Neural cell (in vitro differentiated cells): ENCODE results near the gene DCAF6. TPM values are rescaled to one million over a fixed set of nuclear protein-coding genes. Genes with fewer than 3 reads are reported as not detected.

Experiments used
- H2AFZ ChIP-seq: fragments of 200-600, 300-800 bp; sonication (generic), shearing (Covaris generic); 2 replicates; pipeline ENCODE4 v1.6.0; 2014; ENCODE audit warnings: low read depth, mild to moderate bottlenecking, antibody characterized with exemption, low read length, moderate library complexity
- H3F3A ChIP-seq: fragments of 200-600 bp; shearing (Covaris generic); 2 replicates; pipeline ENCODE4 v1.6.1; 2016; ENCODE audit warnings: mild to moderate bottlenecking, moderate library complexity, mixed read lengths, antibody characterized with exemption, low read length; ENCODE audit not compliant: insufficient read depth, poor library complexity, severe bottlenecking
- H3K27ac ChIP-seq: fragments of 200-600, 300-800 bp; sonication (generic), shearing (Covaris generic); 2 replicates; pipeline ENCODE4 v1.5.1; 2014; ENCODE audit warnings: mild to moderate bottlenecking, low read length, moderate library complexity
- H3K27me3 ChIP-seq: fragments of 300-800, 200-600 bp; sonication (generic), shearing (Covaris generic); 2 replicates; pipeline ENCODE4 v1.6.0; 2014; ENCODE audit warnings: mild to moderate bottlenecking, low read depth, low read length, moderate library complexity; ENCODE audit not compliant: insufficient read depth
- H3K36me3 ChIP-seq: fragments of 300-800, 200-600 bp; sonication (generic), shearing (Covaris generic); 2 replicates; pipeline ENCODE4 v1.5.1; 2014; ENCODE audit warnings: mild to moderate bottlenecking, antibody characterized with exemption, low read length, moderate library complexity; ENCODE audit not compliant: insufficient read depth
- H3K4me2 ChIP-seq: fragments of 300-800, 200-600 bp; sonication (generic), shearing (Covaris generic); 2 replicates; pipeline ENCODE4 v1.6.0; 2014; ENCODE audit warnings: mild to moderate bottlenecking, low read length
- H3K4me3 ChIP-seq: fragments of 300-800, 200-600 bp; sonication (generic), shearing (Covaris generic); 2 replicates; pipeline ENCODE4 v1.5.1; 2014; ENCODE audit warnings: mild to moderate bottlenecking, low read length, moderate library complexity
- H3K79me2 ChIP-seq: fragments of 200-600 bp; shearing (Covaris generic); replicated peaks from 2 replicates; pipeline ENCODE4 v1.6.0; 2014; ENCODE audit warnings: mild to moderate bottlenecking, low read length, moderate library complexity; ENCODE audit not compliant: insufficient read depth
- H3K9ac ChIP-seq: fragments of 300-800, 200-600 bp; sonication (generic), shearing (Covaris generic); 2 replicates; pipeline ENCODE4 v1.6.1; 2016; ENCODE audit warnings: mild to moderate bottlenecking, low read length, mixed read lengths
- H3K9me2 ChIP-seq: fragments of 200-600 bp; shearing (Covaris generic); 2 replicates; pipeline ENCODE4 v1.6.1; 2016; ENCODE audit warnings: mild to moderate bottlenecking, low read length, mixed read lengths; ENCODE audit not compliant: insufficient read depth
- H3K9me3 ChIP-seq: fragments of 200-600, 300-800 bp; sonication (generic), shearing (Covaris generic); 2 replicates; pipeline ENCODE4 v1.6.1; 2016; ENCODE audit warnings: mild to moderate bottlenecking, mixed run types, low read length, moderate library complexity, mixed read lengths
- H4K20me1 ChIP-seq: fragments of 200-600 bp; shearing (Covaris generic); 2 replicates; pipeline ENCODE4 v1.6.1; 2016; ENCODE audit warnings: mild to moderate bottlenecking, mixed run types; ENCODE audit not compliant: insufficient read depth
- EP300 ChIP-seq: fragments of 450-650 bp; conservative IDR thresholded peaks from 2 replicates; pipeline ENCODE4 v1.6.1; 2014; ENCODE audit warnings: antibody characterized with exemption, mild to moderate bottlenecking, moderate library complexity; ENCODE audit not compliant: poor library complexity, severe bottlenecking
- EZH2 ChIP-seq: fragments of 200-600, 300-800 bp; shearing (Covaris generic), sonication (generic); IDR thresholded peaks from 2 replicates; pipeline ENCODE4 v1.6.1; 2014; ENCODE audit warnings: antibody characterized with exemption, low read length, borderline replicate concordance, mild to moderate bottlenecking; ENCODE audit not compliant: insufficient read depth, poor library complexity, severe bottlenecking
- MXI1 ChIP-seq: fragments of 450-650 bp; conservative IDR thresholded peaks from 2 replicates; pipeline ENCODE4 v1.6.1; 2014; ENCODE audit warnings: antibody characterized with exemption, mild to moderate bottlenecking; ENCODE audit not compliant: poor library complexity, severe bottlenecking
- POLR2AphosphoS5 ChIP-seq: IDR thresholded peaks from 2 replicates; pipeline ENCODE4 v1.6.1; 2012
- RAD21 ChIP-seq: fragments of 450-650 bp; conservative IDR thresholded peaks from 2 replicates; pipeline ENCODE4 v1.6.1; 2014; ENCODE audit warnings: antibody characterized with exemption, mild to moderate bottlenecking, moderate library complexity
- SMC3 ChIP-seq: fragments of 450-650 bp; conservative IDR thresholded peaks from 2 replicates; pipeline ENCODE4 v1.6.1; 2014; ENCODE audit warnings: antibody characterized with exemption, mild to moderate bottlenecking, moderate library complexity; ENCODE audit not compliant: poor library complexity
- TAF1 ChIP-seq: IDR thresholded peaks from 2 replicates; pipeline ENCODE4 v1.6.1; 2012; ENCODE audit warnings: low read depth
- polyA plus RNA-seq: library from polyadenylated mRNA; depleted of rRNA; stranded (reverse); fragments of >200 nt; gene quantifications from 2 replicates; pipeline ENCODE4 v1.2.3, GENCODE V29; 2014
- TF ChIP-seq, protein P1 (sequence below): IDR thresholded peaks from 2 replicates; pipeline ENCODE4 v1.6.1; 2012; ENCODE audit warnings: borderline replicate concordance
- TF ChIP-seq, protein P2 (sequence below): fragments of 450-650 bp; IDR thresholded peaks from 2 replicates; pipeline ENCODE4 v1.5.1; 2014; ENCODE audit warnings: antibody characterized with exemption, mild to moderate bottlenecking, moderate library complexity; ENCODE audit not compliant: poor library complexity, severe bottlenecking

DCAF6 gene
- polyA plus RNA-seq, 1 donor from 2014 or later, result 44.8 TPM

DNA sequence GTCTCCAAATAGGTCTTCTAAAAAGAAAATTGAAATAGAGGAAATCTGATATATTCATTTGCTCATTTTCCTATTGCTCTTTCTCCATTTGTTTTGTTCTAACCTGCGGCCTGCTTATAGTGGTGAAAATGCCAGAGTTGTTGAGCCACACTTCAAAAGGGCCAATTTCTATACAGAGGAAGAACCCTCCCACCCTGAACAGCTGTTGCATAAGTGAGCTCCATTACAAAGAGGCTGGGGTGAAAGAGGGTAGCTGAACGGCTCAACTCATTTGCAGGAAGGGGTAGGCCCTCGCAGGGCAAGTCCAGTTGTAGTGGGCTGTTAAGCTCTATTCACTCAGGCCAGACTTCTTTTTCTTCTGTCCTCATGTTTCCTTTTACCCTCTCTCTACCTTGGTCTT is 31.3 kb upstream of the DCAF6 start:
- TF ChIP-seq, protein P1, sequence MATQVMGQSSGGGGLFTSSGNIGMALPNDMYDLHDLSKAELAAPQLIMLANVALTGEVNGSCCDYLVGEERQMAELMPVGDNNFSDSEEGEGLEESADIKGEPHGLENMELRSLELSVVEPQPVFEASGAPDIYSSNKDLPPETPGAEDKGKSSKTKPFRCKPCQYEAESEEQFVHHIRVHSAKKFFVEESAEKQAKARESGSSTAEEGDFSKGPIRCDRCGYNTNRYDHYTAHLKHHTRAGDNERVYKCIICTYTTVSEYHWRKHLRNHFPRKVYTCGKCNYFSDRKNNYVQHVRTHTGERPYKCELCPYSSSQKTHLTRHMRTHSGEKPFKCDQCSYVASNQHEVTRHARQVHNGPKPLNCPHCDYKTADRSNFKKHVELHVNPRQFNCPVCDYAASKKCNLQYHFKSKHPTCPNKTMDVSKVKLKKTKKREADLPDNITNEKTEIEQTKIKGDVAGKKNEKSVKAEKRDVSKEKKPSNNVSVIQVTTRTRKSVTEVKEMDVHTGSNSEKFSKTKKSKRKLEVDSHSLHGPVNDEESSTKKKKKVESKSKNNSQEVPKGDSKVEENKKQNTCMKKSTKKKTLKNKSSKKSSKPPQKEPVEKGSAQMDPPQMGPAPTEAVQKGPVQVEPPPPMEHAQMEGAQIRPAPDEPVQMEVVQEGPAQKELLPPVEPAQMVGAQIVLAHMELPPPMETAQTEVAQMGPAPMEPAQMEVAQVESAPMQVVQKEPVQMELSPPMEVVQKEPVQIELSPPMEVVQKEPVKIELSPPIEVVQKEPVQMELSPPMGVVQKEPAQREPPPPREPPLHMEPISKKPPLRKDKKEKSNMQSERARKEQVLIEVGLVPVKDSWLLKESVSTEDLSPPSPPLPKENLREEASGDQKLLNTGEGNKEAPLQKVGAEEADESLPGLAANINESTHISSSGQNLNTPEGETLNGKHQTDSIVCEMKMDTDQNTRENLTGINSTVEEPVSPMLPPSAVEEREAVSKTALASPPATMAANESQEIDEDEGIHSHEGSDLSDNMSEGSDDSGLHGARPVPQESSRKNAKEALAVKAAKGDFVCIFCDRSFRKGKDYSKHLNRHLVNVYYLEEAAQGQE, result no peak
- TF ChIP-seq, protein P2, sequence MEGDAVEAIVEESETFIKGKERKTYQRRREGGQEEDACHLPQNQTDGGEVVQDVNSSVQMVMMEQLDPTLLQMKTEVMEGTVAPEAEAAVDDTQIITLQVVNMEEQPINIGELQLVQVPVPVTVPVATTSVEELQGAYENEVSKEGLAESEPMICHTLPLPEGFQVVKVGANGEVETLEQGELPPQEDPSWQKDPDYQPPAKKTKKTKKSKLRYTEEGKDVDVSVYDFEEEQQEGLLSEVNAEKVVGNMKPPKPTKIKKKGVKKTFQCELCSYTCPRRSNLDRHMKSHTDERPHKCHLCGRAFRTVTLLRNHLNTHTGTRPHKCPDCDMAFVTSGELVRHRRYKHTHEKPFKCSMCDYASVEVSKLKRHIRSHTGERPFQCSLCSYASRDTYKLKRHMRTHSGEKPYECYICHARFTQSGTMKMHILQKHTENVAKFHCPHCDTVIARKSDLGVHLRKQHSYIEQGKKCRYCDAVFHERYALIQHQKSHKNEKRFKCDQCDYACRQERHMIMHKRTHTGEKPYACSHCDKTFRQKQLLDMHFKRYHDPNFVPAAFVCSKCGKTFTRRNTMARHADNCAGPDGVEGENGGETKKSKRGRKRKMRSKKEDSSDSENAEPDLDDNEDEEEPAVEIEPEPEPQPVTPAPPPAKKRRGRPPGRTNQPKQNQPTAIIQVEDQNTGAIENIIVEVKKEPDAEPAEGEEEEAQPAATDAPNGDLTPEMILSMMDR, result no peak
- TF ChIP-seq EZH2 (no peak), TAF1 (no peak), POLR2AphosphoS5 (no peak), EP300 (no peak), SMC3 (no peak), MXI1 (no peak), RAD21 (no peak)
- Histone ChIP-seq H3K9me2 (no peaks in the 10 kb centered on the region), H3K4me2 (no peak overlapping the region), H3K79me2 (no peaks in the 10 kb centered on the region), H3K9me3 (no peaks in the 10 kb centered on the region), H2AFZ (no peak overlapping the region), H3K27me3 (no peaks in the 10 kb centered on the region), H3K4me3 (no peak overlapping the region), H3K36me3 (no peaks in the 10 kb centered on the region), H3F3A (no peaks in the 10 kb centered on the region), H3K9ac (no peak overlapping the region), H4K20me1 (no peaks in the 10 kb centered on the region), H3K27ac (no peak overlapping the region)

DNA sequence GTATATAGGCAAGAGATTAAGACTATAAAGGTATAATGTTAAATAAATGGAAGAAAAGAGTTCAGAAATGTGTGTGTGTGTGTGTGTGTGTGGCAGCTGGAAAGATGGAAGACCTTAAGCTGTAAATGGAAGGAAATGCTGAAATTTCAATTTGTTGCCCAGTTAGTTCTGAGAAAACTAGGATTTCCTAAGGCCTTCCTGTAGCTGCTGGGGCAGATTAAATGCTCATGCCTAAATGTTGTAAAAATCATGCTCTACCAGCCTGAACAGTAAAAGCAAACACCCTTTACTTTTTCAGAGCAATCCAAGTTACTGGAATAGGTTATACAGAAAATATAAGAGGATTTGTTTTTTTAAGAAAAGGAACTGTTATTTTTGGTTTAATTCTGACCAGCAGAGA is 30.8 kb upstream of the DCAF6 start:
- H3K4me2 ChIP-seq, result no peak overlapping the region
- H2AFZ ChIP-seq, result no peak overlapping the region
- H3K9me3 ChIP-seq, result no peaks in the 10 kb centered on the region
- H3K9ac ChIP-seq, result no peak overlapping the region
- no peaks in the 10 kb centered on the region for H4K20me1 ChIP-seq
- no peaks in the 10 kb centered on the region for H3F3A ChIP-seq
- no peak for TF ChIP-seq TAF1
- no peak for TF ChIP-seq SMC3
- no peak for TF ChIP-seq MXI1
- no peak for TF ChIP-seq EP300
- no peak for TF ChIP-seq RAD21
- H3K27me3 ChIP-seq, result no peaks in the 10 kb centered on the region
- no peaks in the 10 kb centered on the region for H3K36me3 ChIP-seq
- H3K4me3 ChIP-seq, result no peak overlapping the region
- no peaks in the 10 kb centered on the region for H3K79me2 ChIP-seq
- H3K9me2 ChIP-seq, result no peaks in the 10 kb centered on the region
- no peak overlapping the region for H3K27ac ChIP-seq
